ENCODE data around the gene COMMD4. TPM values are rescaled to one million over a fixed set of nuclear protein-coding genes. Genes with fewer than 3 reads are reported as not detected.
"Not testable (repeated sequence)": the region's sequence is repeated elsewhere in the genome, so short reads cannot be mapped to it uniquely, and the experiment has no call there.

COMMD4 gene
- polyA plus RNA-seq, 6 donors from 2014 or later, result 27.1 to 47.4 (median 37.9) TPM

DNA sequence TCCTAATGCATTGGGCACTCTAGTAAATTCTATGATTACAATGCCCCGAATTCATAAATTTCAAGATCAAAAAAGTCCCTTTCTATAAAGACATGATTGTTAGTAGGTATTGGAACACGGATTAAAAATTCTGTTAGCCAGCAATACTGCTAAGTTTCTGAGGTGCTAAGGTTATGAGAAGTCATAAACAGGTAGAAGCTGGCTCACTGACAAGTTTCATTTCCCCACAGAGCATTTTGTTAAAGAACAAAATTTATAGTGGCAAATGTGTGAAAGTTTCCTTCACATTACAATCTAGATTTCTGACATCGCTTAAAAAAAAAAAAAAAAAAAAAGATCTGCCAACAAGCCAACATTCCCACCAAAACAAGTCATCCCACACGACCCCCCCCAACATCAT, 44.9 kb downstream of the COMMD4 start:
- DNase-seq (peak; percentile 15), ATAC-seq (ENCODE audit: low read depth in 2 of 2) (peak; percentile 67 to 69)
- Mint-ChIP-seq H3K4me3 (peak overlapping the region in 4 of 8 donors; percentile 3 to 7 (median 6)), H3K27ac (peak overlapping the region; percentile 44 to 90 (median 76)), H3K36me3 (peaks cover 3 to 8% of the 10 kb centered on the region in 2 donors), H3K9me3 (no peaks in the 10 kb centered on the region), H3K4me1 (peaks cover 19 to 26% (median 22%) of the 10 kb centered on the region in 3 donors), H3K27me3 (no peaks in the 10 kb centered on the region)

GRCh38 chr15:75383986-75384385, 48.1 kb downstream of the COMMD4 start:
- ATAC-seq (ENCODE audit: low read depth in 2 of 2); H3K27ac Mint-ChIP-seq; H3K4me3 Mint-ChIP-seq; H3K9me3 Mint-ChIP-seq; H3K27me3 Mint-ChIP-seq; H3K36me3 Mint-ChIP-seq; DNase-seq: not testable (repeated sequence)
- peaks cover 30 to 41% (median 39%) of the 10 kb centered on the region in 3 donors for H3K4me1 Mint-ChIP-seq

Other genes with a start within 250 kb of the COMMD4 start
- gene C15orf39, start 134.2 kb upstream of the COMMD4 start, polyA plus RNA-seq (ENCODE audit: low read depth in 6 of 6), result 1 to 10 TPM in 4 of 6 donors, under 1 TPM in 2; 0.40 to 3.6 (median 1.4) TPM
- under 1 TPM in 1 of 6 donors, not detected in 5; 0.16 TPM for gene GOLGA6C, start 77.7 kb upstream of the COMMD4 start, polyA plus RNA-seq (ENCODE audit: low read depth in 6 of 6)
- under 1 TPM in 1 of 6 donors, not detected in 5; 0.10 TPM for gene GOLGA6D, start 53.2 kb upstream of the COMMD4 start, polyA plus RNA-seq (ENCODE audit: low read depth in 6 of 6)
- 10 to 100 TPM; 16.7 to 59.2 (median 31.7) TPM for gene NEIL1, start 11.0 kb downstream of the COMMD4 start, polyA plus RNA-seq (ENCODE audit: low read depth in 6 of 6)
- 10 to 100 TPM in 4 of 6 donors, 1 to 10 TPM in 2; 8.9 to 19.4 (median 14.1) TPM for gene MAN2C1, start 32.5 kb downstream of the COMMD4 start, polyA plus RNA-seq (ENCODE audit: low read depth in 6 of 6)
- 10 to 100 TPM; 14.2 to 21.4 (median 15.5) TPM for gene SIN3A, start 115.6 kb downstream of the COMMD4 start, polyA plus RNA-seq (ENCODE audit: low read depth in 6 of 6)
- 10 to 100 TPM in 5 of 6 donors, 1 to 10 TPM in 1; 9.7 to 24.7 (median 15.9) TPM for gene PTPN9, start 243.3 kb downstream of the COMMD4 start, polyA plus RNA-seq (ENCODE audit: low read depth in 6 of 6)